ENCODE results near the gene TSPO2.

DNA sequence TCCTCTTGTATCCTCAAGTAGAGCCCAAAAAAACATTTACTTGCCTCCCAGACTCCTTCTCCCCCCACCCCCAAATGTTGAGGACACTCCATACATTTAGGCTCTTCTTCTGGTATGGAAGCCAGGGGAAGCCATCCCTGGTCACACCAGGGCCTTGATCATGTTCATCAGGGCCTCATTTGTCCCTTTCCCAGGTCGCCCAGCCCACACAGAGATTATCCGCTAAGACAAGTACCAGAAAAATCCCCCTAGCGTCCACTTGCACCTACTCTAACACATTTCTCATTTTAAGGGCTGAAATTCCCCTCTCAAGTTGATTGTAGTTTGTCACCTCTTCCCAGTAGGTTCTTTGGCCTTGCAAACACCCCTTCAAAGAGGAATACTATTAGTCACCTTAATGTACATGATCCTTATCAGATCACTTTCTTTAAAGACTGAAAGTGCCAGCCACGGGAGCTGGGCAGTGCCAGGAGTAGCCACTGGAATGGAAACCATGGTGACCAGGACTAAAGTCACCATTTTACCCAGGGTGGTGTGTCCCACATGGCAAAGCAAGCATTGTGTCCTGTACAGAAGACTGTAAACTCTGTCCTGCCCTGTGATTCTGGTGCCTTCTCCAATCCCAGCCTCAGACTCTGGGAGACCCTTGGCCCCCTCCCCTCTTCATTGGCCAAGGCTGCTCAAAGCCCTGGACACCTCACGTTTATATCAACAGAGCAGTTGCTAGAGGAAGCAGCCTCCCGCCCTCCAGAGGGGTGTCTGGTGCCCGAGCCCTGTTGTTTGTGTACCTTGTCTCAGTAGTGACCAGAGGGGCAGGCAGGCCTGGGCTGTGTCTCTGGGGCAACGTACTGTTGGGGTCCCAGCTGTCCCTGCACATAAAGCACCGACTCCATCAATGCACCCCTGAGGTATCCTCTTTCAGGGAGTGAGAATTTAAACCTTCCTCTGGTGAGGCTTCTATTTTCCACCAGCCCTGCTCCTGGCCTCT lies 5.8 kb downstream of the TSPO2 start:
- TF ChIP-seq CTCF (IDR thresholded peaks at IDR 0.05) (no peak), EP300 (IDR thresholded peaks at IDR 0.05) (no peak)

Data from ovary (tissue), 3 donors.